ENCODE data around the gene IGSF10. TPM values are rescaled to one million over a fixed set of nuclear protein-coding genes. Genes with fewer than 3 reads are reported as not detected.

IGSF10 gene
- total RNA-seq, 3 donors from 2014 or later (not counting 1 experiment from before 2014, with no cell fraction given), result 0.02 TPM; not detected in 2

GRCh38 chr3:151467069-151467468, 6.2 kb upstream of the IGSF10 start:
- H3K27ac ChIP-seq (ENCODE audit: low read length), result no peak overlapping the region
- no peaks in the 10 kb centered on the region for H3K4me1 Mint-ChIP-seq
- H3K9me3 ChIP-seq (ENCODE audit: control insufficient read depth, insufficient read depth, low read length), result no peaks in the 10 kb centered on the region
- H3K4me3 Mint-ChIP-seq, result no peak overlapping the region
- H3K27me3 ChIP-seq (ENCODE audit: control insufficient read depth, insufficient read depth, low read length), result no peaks in the 10 kb centered on the region
- H3K36me3 ChIP-seq (ENCODE audit: control insufficient read depth, insufficient read depth, low read length), result no peaks in the 10 kb centered on the region
- WGBS (ENCODE audit: insufficient coverage), result no CpG with 5 or more reads among the region's 1 CpG
- no peaks in the 10 kb centered on the region for H3K4me1 ChIP-seq (ENCODE audit: control insufficient read depth, insufficient read depth, low read length)
- H3K27me3 Mint-ChIP-seq (ENCODE audit: low read depth in 2 of 2), result peaks cover 3 to 10% of the 10 kb centered on the region in 2 donors
- H3K36me3 Mint-ChIP-seq, result no peaks in the 10 kb centered on the region
- intact Hi-C loops (cut with micrococcal nuclease), result no loop called here
- TF ChIP-seq, protein P1, sequence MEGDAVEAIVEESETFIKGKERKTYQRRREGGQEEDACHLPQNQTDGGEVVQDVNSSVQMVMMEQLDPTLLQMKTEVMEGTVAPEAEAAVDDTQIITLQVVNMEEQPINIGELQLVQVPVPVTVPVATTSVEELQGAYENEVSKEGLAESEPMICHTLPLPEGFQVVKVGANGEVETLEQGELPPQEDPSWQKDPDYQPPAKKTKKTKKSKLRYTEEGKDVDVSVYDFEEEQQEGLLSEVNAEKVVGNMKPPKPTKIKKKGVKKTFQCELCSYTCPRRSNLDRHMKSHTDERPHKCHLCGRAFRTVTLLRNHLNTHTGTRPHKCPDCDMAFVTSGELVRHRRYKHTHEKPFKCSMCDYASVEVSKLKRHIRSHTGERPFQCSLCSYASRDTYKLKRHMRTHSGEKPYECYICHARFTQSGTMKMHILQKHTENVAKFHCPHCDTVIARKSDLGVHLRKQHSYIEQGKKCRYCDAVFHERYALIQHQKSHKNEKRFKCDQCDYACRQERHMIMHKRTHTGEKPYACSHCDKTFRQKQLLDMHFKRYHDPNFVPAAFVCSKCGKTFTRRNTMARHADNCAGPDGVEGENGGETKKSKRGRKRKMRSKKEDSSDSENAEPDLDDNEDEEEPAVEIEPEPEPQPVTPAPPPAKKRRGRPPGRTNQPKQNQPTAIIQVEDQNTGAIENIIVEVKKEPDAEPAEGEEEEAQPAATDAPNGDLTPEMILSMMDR (IDR thresholded peaks at IDR 0.05), result no peak
- no peak overlapping the region for H3K27ac Mint-ChIP-seq
- H3K4me3 ChIP-seq (ENCODE audit: low read length), result no peak overlapping the region
- no peak for ATAC-seq
- H3K9me3 Mint-ChIP-seq, result no peaks in the 10 kb centered on the region
- no peak for DNase-seq

GRCh38 chr3:151462991-151463390, 2.1 kb upstream of the IGSF10 start:
- peaks cover 3% of the 10 kb centered on the region for H3K27me3 ChIP-seq (ENCODE audit: control insufficient read depth, insufficient read depth, low read length)
- WGBS (ENCODE audit: insufficient coverage), result no CpG with 5 or more reads among the region's 1 CpG
- no peak overlapping the region for H3K4me3 ChIP-seq (ENCODE audit: low read length)
- Mint-ChIP-seq H3K27ac (no peak overlapping the region), H3K27me3 (ENCODE audit: low read depth in 2 of 2) (peaks cover 18 to 20% of the 10 kb centered on the region in 2 donors), H3K36me3 (no peaks in the 10 kb centered on the region), H3K4me3 (no peak overlapping the region), H3K9me3 (no peaks in the 10 kb centered on the region), H3K4me1 (no peaks in the 10 kb centered on the region)
- TF ChIP-seq, protein P1 (IDR thresholded peaks at IDR 0.05), result no peak
- H3K4me1 ChIP-seq (ENCODE audit: control insufficient read depth, insufficient read depth, low read length), result peaks cover 4% of the 10 kb centered on the region
- H3K36me3 ChIP-seq (ENCODE audit: control insufficient read depth, insufficient read depth, low read length), result no peaks in the 10 kb centered on the region
- DNase-seq (no peak), ATAC-seq (no peak)
- no peaks in the 10 kb centered on the region for H3K9me3 ChIP-seq (ENCODE audit: control insufficient read depth, insufficient read depth, low read length)
- no peak overlapping the region for H3K27ac ChIP-seq (ENCODE audit: low read length)
- intact Hi-C loops (cut with micrococcal nuclease), result no loop called here

DNA sequence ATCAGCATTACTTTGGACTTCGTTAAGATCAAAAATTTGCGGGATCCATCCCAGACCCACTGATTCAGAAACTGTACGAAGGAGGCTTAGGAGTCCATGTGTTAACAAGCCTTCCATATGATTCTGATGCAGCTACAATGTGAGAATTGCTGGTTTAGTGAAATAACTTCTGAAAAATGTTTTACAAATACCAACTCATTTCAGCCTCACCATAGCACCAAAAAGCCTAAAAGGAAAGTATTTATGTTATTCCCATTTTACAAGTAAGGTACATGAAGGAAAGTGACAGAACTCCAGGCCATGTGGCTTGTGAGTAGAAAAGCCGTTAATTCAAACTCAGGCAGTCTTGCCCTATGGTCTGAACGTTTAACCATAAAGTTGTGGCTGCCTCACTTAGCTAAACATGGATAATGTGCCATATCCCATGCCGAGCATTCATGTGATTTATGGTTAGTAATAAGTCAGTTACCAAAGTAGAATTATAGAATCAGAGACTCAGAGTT, 1.5 kb upstream of the IGSF10 start:
- Histone ChIP-seq H3K27ac (ENCODE audit: low read length) (no peak overlapping the region), H3K27me3 (ENCODE audit: control insufficient read depth, insufficient read depth, low read length) (peaks cover 3% of the 10 kb centered on the region), H3K4me1 (ENCODE audit: control insufficient read depth, insufficient read depth, low read length) (peaks cover 4% of the 10 kb centered on the region), H3K36me3 (ENCODE audit: control insufficient read depth, insufficient read depth, low read length) (no peaks in the 10 kb centered on the region), H3K9me3 (ENCODE audit: control insufficient read depth, insufficient read depth, low read length) (no peaks in the 10 kb centered on the region), H3K4me3 (ENCODE audit: low read length) (no peak overlapping the region)
- no peak for DNase-seq
- no peak overlapping the region for H3K27ac Mint-ChIP-seq
- ATAC-seq, result no peak
- H3K9me3 Mint-ChIP-seq, result no peaks in the 10 kb centered on the region
- H3K4me3 Mint-ChIP-seq, result no peak overlapping the region
- no peaks in the 10 kb centered on the region for H3K36me3 Mint-ChIP-seq
- intact Hi-C loops (cut with micrococcal nuclease), result no loop called here
- no peaks in the 10 kb centered on the region for H3K4me1 Mint-ChIP-seq
- H3K27me3 Mint-ChIP-seq (ENCODE audit: low read depth in 2 of 2), result peaks cover 18 to 20% of the 10 kb centered on the region in 2 donors
- TF ChIP-seq, protein P1 (IDR thresholded peaks at IDR 0.05), result no peak
- WGBS (ENCODE audit: insufficient coverage), result 82% methylated on average over 6 of the region's 6 CpGs

GRCh38 chr3:151460228-151460627, 633 bp downstream of the IGSF10 start:
- no peaks in the 10 kb centered on the region for H3K4me1 Mint-ChIP-seq
- Histone ChIP-seq H3K27me3 (ENCODE audit: control insufficient read depth, insufficient read depth, low read length) (peaks cover 3% of the 10 kb centered on the region), H3K36me3 (ENCODE audit: control insufficient read depth, insufficient read depth, low read length) (no peaks in the 10 kb centered on the region), H3K4me3 (ENCODE audit: low read length) (no peak overlapping the region), H3K9me3 (ENCODE audit: control insufficient read depth, insufficient read depth, low read length) (no peaks in the 10 kb centered on the region), H3K4me1 (ENCODE audit: control insufficient read depth, insufficient read depth, low read length) (peaks cover 4% of the 10 kb centered on the region), H3K27ac (ENCODE audit: low read length) (no peak overlapping the region)
- no peaks in the 10 kb centered on the region for H3K36me3 Mint-ChIP-seq
- TF ChIP-seq, protein P1 (IDR thresholded peaks at IDR 0.05), result no peak
- H3K9me3 Mint-ChIP-seq, result no peaks in the 10 kb centered on the region
- H3K4me3 Mint-ChIP-seq, result peak overlapping the region; percentile 10
- H3K27me3 Mint-ChIP-seq (ENCODE audit: low read depth in 2 of 2), result peaks cover 18 to 20% of the 10 kb centered on the region in 2 donors
- intact Hi-C loops (cut with micrococcal nuclease), result no loop called here
- WGBS (ENCODE audit: insufficient coverage), result 0% methylated on average over 1 of the region's 2 CpGs
- H3K27ac Mint-ChIP-seq, result no peak overlapping the region
- ATAC-seq, result no peak
- DNase-seq, result no peak
